Smooth muscle cell (in vitro differentiated cells): ENCODE results near the gene CYFIP2. TPM values are rescaled to one million over a fixed set of nuclear protein-coding genes. Genes with fewer than 3 reads are reported as not detected.
A peak's percentile ranks its signal among the peaks of the same experiment; 100 is the strongest.

Experiments
- DNase-seq: peaks from one replicate; lab custom pipeline; 2025; ENCODE audit not compliant: unreplicated experiment; lab: John Stamatoyannopoulos, UW
- H2AFZ ChIP-seq: fragments of 200-600 bp; sonication (generic); 2 replicates; pipeline ENCODE4 v1.6.0; 2016; ENCODE audit warnings: antibody characterized with exemption, low read depth, mild to moderate bottlenecking
- H3F3A ChIP-seq: fragments of 200-600 bp; sonication (generic); 2 replicates; pipeline ENCODE4 v1.6.0; 2017; ENCODE audit warnings: antibody characterized with exemption, low read depth
- H3K27ac ChIP-seq: fragments of 200-600 bp; sonication (generic); 2 replicates; pipeline ENCODE4 v1.5.1; 2016; ENCODE audit warnings: low read depth, mild to moderate bottlenecking
- H3K27me3 ChIP-seq: fragments of 200-600 bp; sonication (generic); 2 replicates; pipeline ENCODE4 v1.6.1; 2016; ENCODE audit warnings: low read depth, mild to moderate bottlenecking
- H3K36me3 ChIP-seq: fragments of 200-600 bp; sonication (generic); 2 replicates; pipeline ENCODE4 v1.5.1; 2016; ENCODE audit warnings: low read depth
- H3K4me1 ChIP-seq: fragments of 200-600 bp; sonication (generic); 2 replicates; pipeline ENCODE4 v1.5.1; 2016; ENCODE audit warnings: low read depth
- H3K4me2 ChIP-seq: fragments of 200-600 bp; sonication (generic); 2 replicates; pipeline ENCODE4 v1.6.0; 2016; ENCODE audit warnings: mild to moderate bottlenecking
- H3K4me3 ChIP-seq: fragments of 200-600 bp; sonication (generic); 2 replicates; pipeline ENCODE4 v1.5.1; 2016; ENCODE audit warnings: mild to moderate bottlenecking
- H3K79me2 ChIP-seq: fragments of 200-600 bp; sonication (generic); 2 replicates; pipeline ENCODE4 v1.6.0; 2016; ENCODE audit warnings: low read depth, mild to moderate bottlenecking
- H3K9ac ChIP-seq: fragments of 200-600 bp; sonication (generic); 2 replicates; pipeline ENCODE4 v1.6.0; 2016; ENCODE audit warnings: low read depth
- H3K9me3 ChIP-seq: fragments of 200-600 bp; sonication (generic); replicated peaks from 2 replicates; pipeline ENCODE4 v1.5.1; 2016; ENCODE audit warnings: low read depth
- H4K20me1 ChIP-seq: fragments of 200-600 bp; sonication (generic); 2 replicates; pipeline ENCODE4 v1.6.0; 2016; ENCODE audit warnings: low read depth
- CTCF ChIP-seq: fragments of 200-600 bp; sonication (generic); IDR thresholded peaks from 2 replicates; pipeline ENCODE4 v1.5.1; 2017; ENCODE audit warnings: borderline replicate concordance, mild to moderate bottlenecking, antibody characterized with exemption; ENCODE audit not compliant: insufficient read depth, poor library complexity, severe bottlenecking
- WGBS: methylation state at CpG from one replicate; pipeline ENCODE4 v1.1.7; 2016; ENCODE audit warnings: low lambda C conversion rate; 5-methylcytosine and 5-hydroxymethylcytosine counted together
- polyA plus RNA-seq: library from polyadenylated mRNA; unstranded; fragments of >200 nt; fragmentation: Nextera tagmentation; extraction: Ambion mirVana; gene quantifications from 2 replicates; pipeline ENCODE4 v1.2.1, GENCODE V29; 2016
- total RNA-seq: library from RNA; depleted of rRNA; stranded (reverse); fragments of >200 nt; gene quantifications from 2 replicates; pipeline ENCODE4 v1.2.3, GENCODE V29; 2014

The CYFIP2 gene
- total and polyA plus RNA-seq, 2 experiments from 2014 or later = 11.4 to 17.8 TPM

GRCh38 chr5:157384971-157385709 lies 119.2 kb downstream of the CYFIP2 start:
- Histone ChIP-seq H3K27me3 (no peaks in the 10 kb centered on the region), H3K9ac (peak overlapping the region; percentile 14), H4K20me1 (no peaks in the 10 kb centered on the region), H3F3A (peaks cover 19% of the 10 kb centered on the region), H2AFZ (no peak overlapping the region), H3K9me3 (no peaks in the 10 kb centered on the region), H3K4me3 (no peak overlapping the region), H3K4me2 (peak overlapping the region; percentile 44), H3K27ac (peak overlapping the region; percentile 89), H3K79me2 (no peaks in the 10 kb centered on the region), H3K4me1 (peaks cover 21% of the 10 kb centered on the region), H3K36me3 (no peaks in the 10 kb centered on the region)
- TF ChIP-seq CTCF = no peak
- 0% methylated on average over 4 of the region's 4 CpGs for WGBS
- no peak for DNase-seq

GRCh38 chr5:157387041-157387563 lies 121.2 kb downstream of the CYFIP2 start:
- H3K36me3 ChIP-seq = no peaks in the 10 kb centered on the region
- H3K27ac ChIP-seq = peak overlapping the region; percentile 89
- TF ChIP-seq CTCF = no peak
- no peak overlapping the region for H3K4me3 ChIP-seq
- H4K20me1 ChIP-seq = no peaks in the 10 kb centered on the region
- WGBS = 88% methylated on average over 1 of the region's 1 CpG
- H3K27me3 ChIP-seq = no peaks in the 10 kb centered on the region
- H2AFZ ChIP-seq = peak overlapping the region; percentile 36
- no peak for DNase-seq
- H3K9ac ChIP-seq = peak overlapping the region; percentile 61
- peak overlapping the region; percentile 72 for H3K4me2 ChIP-seq
- H3K79me2 ChIP-seq = no peaks in the 10 kb centered on the region
- H3F3A ChIP-seq = peaks cover 19% of the 10 kb centered on the region
- H3K9me3 ChIP-seq = no peaks in the 10 kb centered on the region
- H3K4me1 ChIP-seq = peaks cover 21% of the 10 kb centered on the region

GRCh38 chr5:157387683-157388093 lies 121.8 kb downstream of the CYFIP2 start:
- peaks cover 19% of the 10 kb centered on the region for H3F3A ChIP-seq
- peak overlapping the region; percentile 72 for H3K4me2 ChIP-seq
- no peak for TF ChIP-seq CTCF
- no peaks in the 10 kb centered on the region for H3K36me3 ChIP-seq
- no peaks in the 10 kb centered on the region for H3K27me3 ChIP-seq
- no peaks in the 10 kb centered on the region for H3K9me3 ChIP-seq
- peak overlapping the region; percentile 36 for H3K9ac ChIP-seq
- H3K4me1 ChIP-seq = peaks cover 21% of the 10 kb centered on the region
- no peak overlapping the region for H2AFZ ChIP-seq
- peak overlapping the region; percentile 89 for H3K27ac ChIP-seq
- WGBS = 31% methylated on average over 3 of the region's 3 CpGs
- no peaks in the 10 kb centered on the region for H4K20me1 ChIP-seq
- no peak overlapping the region for H3K4me3 ChIP-seq
- DNase-seq = no peak
- H3K79me2 ChIP-seq = no peaks in the 10 kb centered on the region
